GM12878 (cell line): Measurements from ENCODE around the gene CTSA. TPM values are rescaled to one million over a fixed set of nuclear protein-coding genes. Genes with fewer than 3 reads are reported as not detected.

Source experiments
- ATAC-seq: fragments of 200-7000 bp; cut with Tn5 transposase; 3 replicates; pipeline ENCODE4 v1.9.1; 2020; ENCODE audit warnings: mild to moderate bottlenecking, moderate library complexity
- BruUV-seq: library from RNA; stranded (reverse); fragments of 400-500 nt; replicated peaks from 2 replicates; lab custom pipeline; 2021; lab: Mats Ljungman, UMichigan
- CTCF ChIA-PET: fragments of 300-600 bp; sonication (Branson Sonifier 250); formaldehyde crosslinking; extraction: SDS; loops from one replicate; lab custom pipeline; 2021; ENCODE audit warnings: inconsistent platforms; lab: Yijun Ruan, JAX
- POLR2A ChIA-PET: fragments of 350-600 bp; formaldehyde crosslinking; extraction: SDS; loops from one replicate; lab custom pipeline; 2021; ENCODE audit warnings: inconsistent platforms; lab: Charles Lee
- RAD21 ChIA-PET: fragments of 300-600 bp; sonication (Branson Sonifier 250); formaldehyde crosslinking; loops from one replicate; lab custom pipeline; 2023; ENCODE audit warnings: antibody characterized with exemption; ENCODE audit not compliant: unreplicated experiment; lab: Charles Lee
- SMC1A ChIA-PET: fragments of 300-600 bp; sonication (Branson Sonifier 250); formaldehyde crosslinking; loops from one replicate; lab custom pipeline; 2023; ENCODE audit not compliant: unreplicated experiment, uncharacterized antibody; lab: Charles Lee
- DNase-seq: peaks from one replicate; pipeline ENCODE4 v3.0.0-alpha.2; 2011; ENCODE audit warnings: low read depth, low spot score
- FAIRE-seq: peaks from 3 replicates; lab custom pipeline; 2011; peaks lifted over from hg19 to GRCh38; lab: Jason Lieb, UNC
- H2AFZ ChIP-seq: 2 replicates; pipeline ENCODE4 v1.6.0; 2011; ENCODE audit warnings: low read depth, low read length, control low read depth; ENCODE audit not compliant: control insufficient read depth
- H3K27ac ChIP-seq: 2 replicates; pipeline ENCODE4 v1.5.1; 2011; ENCODE audit warnings: control low read depth; ENCODE audit not compliant: control insufficient read depth, insufficient read depth
- H3K27me3 ChIP-seq, 2 experiments: replicated peaks in 1 of 2; 2 replicates each; pipeline versions ENCODE4 v1.6.0 to v1.6.1; 2011; ENCODE audit warnings: low read length in 1 of 2; ENCODE audit not compliant: control insufficient read depth in 2 of 2, insufficient read depth in 2 of 2
- H3K36me3 ChIP-seq, 2 experiments: 2 replicates each; pipeline ENCODE4 v1.5.1; 2011; ENCODE audit warnings: low read length in 1 of 2; ENCODE audit not compliant: control insufficient read depth in 2 of 2, insufficient read depth in 2 of 2
- H3K4me1 ChIP-seq: 2 replicates; pipeline ENCODE4 v1.6.1; 2011; ENCODE audit warnings: mild to moderate bottlenecking, low read length, moderate library complexity, mixed read lengths; ENCODE audit not compliant: control insufficient read depth, insufficient read depth
- H3K4me2 ChIP-seq: 2 replicates; pipeline ENCODE4 v1.6.0; 2011; ENCODE audit warnings: control low read depth; ENCODE audit not compliant: control insufficient read depth, insufficient read depth
- H3K4me3 ChIP-seq: fragments of 200-600 bp; sonication (generic); 2 replicates; pipeline ENCODE4 v1.5.1; 2016
- H3K79me2 ChIP-seq: 2 replicates; pipeline ENCODE4 v1.6.0; 2011; ENCODE audit warnings: low read length; ENCODE audit not compliant: control insufficient read depth, insufficient read depth
- H3K9ac ChIP-seq: 2 replicates; pipeline ENCODE4 v1.8.0; 2011; ENCODE audit warnings: low read length, control low read depth, mixed read lengths; ENCODE audit not compliant: control insufficient read depth, insufficient read depth
- H3K9me3 ChIP-seq: replicated peaks from 3 replicates; pipeline ENCODE4 v1.5.1; 2011; ENCODE audit warnings: mild to moderate bottlenecking, low read length; ENCODE audit not compliant: control insufficient read depth, insufficient read depth
- H4K20me1 ChIP-seq: 2 replicates; pipeline ENCODE4 v1.6.0; 2011; ENCODE audit not compliant: control insufficient read depth, insufficient read depth
- E2F8 ChIP-seq: fragments of 450-650 bp; IDR thresholded peaks from 2 replicates; pipeline ENCODE4 v1.6.1; 2018; ENCODE audit warnings: mild to moderate bottlenecking, low read depth, moderate library complexity; ENCODE audit not compliant: partially characterized antibody
- JUND ChIP-seq: IDR thresholded peaks from 2 replicates; pipeline ENCODE4 v1.6.1; 2012; ENCODE audit warnings: low read depth, mild to moderate bottlenecking, low read length, improper control_type of control experiment, moderate library complexity
- MTA2 ChIP-seq: fragments of 450-650 bp; IDR thresholded peaks from 2 replicates; pipeline ENCODE4 v1.6.1; 2016; ENCODE audit warnings: low read depth, mild to moderate bottlenecking, moderate library complexity
- WGBS: methylation state at CpG from one replicate; pipeline ENCODE4 v1.1.6; 2016; ENCODE audit warnings: low lambda C conversion rate; ENCODE audit not compliant: insufficient replicate concordance, insufficient coverage; ENCODE audit errors: missing lambda C conversion rate; 5-methylcytosine and 5-hydroxymethylcytosine counted together
- in situ Hi-C: fragments of 300-500 bp; cut with MboI; formaldehyde crosslinking; loops from 9 replicates; pipeline ENCODE4 v1.14.3; 2018; ENCODE audit warnings: mixed read lengths
- intact Hi-C: fragments of 100-400 bp; cut with micrococcal nuclease; formaldehyde crosslinking; loops from one replicate; pipeline ENCODE4 v1.14.2; 2022; ENCODE audit not compliant: unreplicated experiment
- polyA plus RNA-seq, 11 experiments: library from polyadenylated mRNA; depleted of rRNA in 4 of 11; unstranded in 6 of 11; stranded (reverse) in 5 of 11; fragments of >200 nt; fragmentation: Nextera tagmentation in 4 of 11; fragmentation: Illumina TruSeq in 1 of 11; extraction: Ambion mirVana in 4 of 11; extraction: Trizol in 1 of 11; gene quantifications; 1 replicate in 1 of 11; 2 replicates in 10 of 11; pipeline versions ENCODE4 v1.2.1 to v1.2.3, GENCODE V29; 2011 to 2016; ENCODE audit warnings: inconsistent platforms in 2 of 11, missing spikeins in 2 of 11, low read depth in 1 of 11
- total RNA-seq, 4 experiments: library from RNA; depleted of rRNA in 3 of 4; stranded (reverse); fragments of >200 nt in 3 of 4; fragmentation: Illumina TruSeq in 1 of 4; extraction: Trizol in 1 of 4; gene quantifications; 2 replicates each; pipeline versions ENCODE4 v1.2.1 to v1.2.3, GENCODE V29; 2013 to 2021
- TF ChIP-seq, protein P1 (sequence below): fragments of 450-650 bp; IDR thresholded peaks from 2 replicates; pipeline ENCODE4 v1.6.1; 2014; ENCODE audit warnings: mild to moderate bottlenecking

CTSA gene
- total and polyA plus RNA-seq, 10 of the 15 experiments (the other 5 are each of a cell fraction or from before 2014, with no cell fraction given), result 7.1 to 67.0 (median 36.2) TPM

DNA sequence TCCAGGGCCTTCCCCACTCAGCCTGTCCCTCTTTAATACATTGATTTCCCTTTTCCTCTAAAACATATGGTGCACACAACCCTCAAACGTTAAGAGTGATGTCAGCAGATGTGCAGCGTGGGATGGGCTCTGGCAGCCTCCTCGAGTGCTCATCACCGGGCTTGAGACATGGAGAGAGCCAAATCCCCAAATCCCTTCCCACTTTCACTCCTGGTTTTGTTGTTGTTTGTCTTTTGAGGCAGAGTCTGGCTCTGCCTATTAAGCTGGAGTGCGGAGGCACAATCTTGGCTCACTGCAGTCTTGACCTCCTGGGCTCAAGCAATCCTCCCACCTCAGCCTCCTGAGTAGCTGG is 26.6 kb downstream of the CTSA start:
- TF ChIP-seq, protein P1, sequence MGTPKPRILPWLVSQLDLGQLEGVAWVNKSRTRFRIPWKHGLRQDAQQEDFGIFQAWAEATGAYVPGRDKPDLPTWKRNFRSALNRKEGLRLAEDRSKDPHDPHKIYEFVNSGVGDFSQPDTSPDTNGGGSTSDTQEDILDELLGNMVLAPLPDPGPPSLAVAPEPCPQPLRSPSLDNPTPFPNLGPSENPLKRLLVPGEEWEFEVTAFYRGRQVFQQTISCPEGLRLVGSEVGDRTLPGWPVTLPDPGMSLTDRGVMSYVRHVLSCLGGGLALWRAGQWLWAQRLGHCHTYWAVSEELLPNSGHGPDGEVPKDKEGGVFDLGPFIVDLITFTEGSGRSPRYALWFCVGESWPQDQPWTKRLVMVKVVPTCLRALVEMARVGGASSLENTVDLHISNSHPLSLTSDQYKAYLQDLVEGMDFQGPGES, result no peak
- no peak for TF ChIP-seq E2F8
- no peak for TF ChIP-seq JUND
- no peak for TF ChIP-seq MTA2
- TF ChIP-seq, all 136 proteins: peak for 0
- Histone ChIP-seq H3K9ac (no peak overlapping the region), H3K4me1 (no peaks in the 10 kb centered on the region), H3K4me2 (no peak overlapping the region), H4K20me1 (no peaks in the 10 kb centered on the region), H2AFZ (no peak overlapping the region), H3K27ac (no peak overlapping the region), H3K4me3 (no peak overlapping the region), H3K27me3 (no peaks in the 10 kb centered on the region), H3K9me3 (no peaks in the 10 kb centered on the region), H3K79me2 (no peaks in the 10 kb centered on the region), H3K36me3 (no peaks in the 10 kb centered on the region)
- ChIA-PET POLR2A (interaction anchor here (1.1 kb wide), 1 partner anchor 17 kb away, joined by 8 read pairs; the partner anchor contains the start of gene PCIF1), CTCF (interaction anchor here (1.3 to 1.4 kb wide), 2 partner anchors 8 to 55 kb away, joined by 3 read pairs; partner anchors contain the start of gene ZNF335), SMC1A (no interaction called here), RAD21 (no interaction called here)
- WGBS, result 42% methylated on average over 5 of the region's 5 CpGs
- intact Hi-C loops (no loop called here), in situ Hi-C loops (no loop called here)
- FAIRE-seq (no peak), DNase-seq (no peak), ATAC-seq (no peak)
- BruUV-seq, result no TSS peak
